Fibroblast of lung (primary cell): ENCODE results near the gene AGAP1.

Source experiments
- EZH2 ChIP-seq: IDR thresholded peaks from 2 replicates; pipeline ENCODE4 v1.5.1; 2012; ENCODE audit warnings: low read length, control low read depth, mild to moderate bottlenecking; ENCODE audit errors: missing control alignments
- TF ChIP-seq, protein P1 (sequence below), 2 donors: IDR thresholded peaks in 1 of 2; conservative IDR thresholded peaks in 1 of 2; 1 replicate in 1 of 2; 2 replicates in 1 of 2; pipeline ENCODE4 v1.5.1; 2011 to 2012; ENCODE audit warnings: low read length in 2 of 2, control low read depth in 1 of 2, inconsistent platforms in 1 of 2, low read depth in 1 of 2, mild to moderate bottlenecking in 1 of 2

DNA sequence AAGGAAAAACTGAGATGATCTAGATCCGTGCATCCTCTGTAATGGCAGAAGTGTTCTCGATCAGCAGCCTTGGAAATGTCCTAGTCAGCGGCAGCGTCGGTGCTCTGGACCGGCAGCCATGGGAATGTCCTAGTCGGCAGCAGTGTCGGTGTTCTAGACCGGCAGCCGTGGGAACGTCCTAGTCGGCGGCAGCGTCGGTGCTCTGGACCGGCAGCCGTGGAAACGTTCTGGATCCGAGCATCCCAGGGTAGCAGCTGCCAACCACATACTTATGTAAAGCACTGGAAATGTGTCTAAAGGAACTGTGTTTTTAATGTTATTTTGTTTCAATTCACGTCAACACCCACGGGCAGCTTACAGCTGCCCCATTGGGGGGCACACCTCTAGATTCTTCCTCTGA, 615.6 kb downstream of the AGAP1 start:
- TF ChIP-seq, protein P1, sequence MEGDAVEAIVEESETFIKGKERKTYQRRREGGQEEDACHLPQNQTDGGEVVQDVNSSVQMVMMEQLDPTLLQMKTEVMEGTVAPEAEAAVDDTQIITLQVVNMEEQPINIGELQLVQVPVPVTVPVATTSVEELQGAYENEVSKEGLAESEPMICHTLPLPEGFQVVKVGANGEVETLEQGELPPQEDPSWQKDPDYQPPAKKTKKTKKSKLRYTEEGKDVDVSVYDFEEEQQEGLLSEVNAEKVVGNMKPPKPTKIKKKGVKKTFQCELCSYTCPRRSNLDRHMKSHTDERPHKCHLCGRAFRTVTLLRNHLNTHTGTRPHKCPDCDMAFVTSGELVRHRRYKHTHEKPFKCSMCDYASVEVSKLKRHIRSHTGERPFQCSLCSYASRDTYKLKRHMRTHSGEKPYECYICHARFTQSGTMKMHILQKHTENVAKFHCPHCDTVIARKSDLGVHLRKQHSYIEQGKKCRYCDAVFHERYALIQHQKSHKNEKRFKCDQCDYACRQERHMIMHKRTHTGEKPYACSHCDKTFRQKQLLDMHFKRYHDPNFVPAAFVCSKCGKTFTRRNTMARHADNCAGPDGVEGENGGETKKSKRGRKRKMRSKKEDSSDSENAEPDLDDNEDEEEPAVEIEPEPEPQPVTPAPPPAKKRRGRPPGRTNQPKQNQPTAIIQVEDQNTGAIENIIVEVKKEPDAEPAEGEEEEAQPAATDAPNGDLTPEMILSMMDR (conservative IDR thresholded peaks at IDR 0.05 in 1 of 2, IDR thresholded peaks at IDR 0.05 in 1 of 2; ENCODE audit: low read depth in 1 of 2, low read length in 2 of 2), result no peak
- TF ChIP-seq EZH2, result no peak
